Measurements from ENCODE around the gene LGR6.

LGR6 gene

GRCh38 chr1:202283379-202283844, 89.8 kb downstream of the LGR6 start (continued):
- TF ChIP-seq, protein P1, sequence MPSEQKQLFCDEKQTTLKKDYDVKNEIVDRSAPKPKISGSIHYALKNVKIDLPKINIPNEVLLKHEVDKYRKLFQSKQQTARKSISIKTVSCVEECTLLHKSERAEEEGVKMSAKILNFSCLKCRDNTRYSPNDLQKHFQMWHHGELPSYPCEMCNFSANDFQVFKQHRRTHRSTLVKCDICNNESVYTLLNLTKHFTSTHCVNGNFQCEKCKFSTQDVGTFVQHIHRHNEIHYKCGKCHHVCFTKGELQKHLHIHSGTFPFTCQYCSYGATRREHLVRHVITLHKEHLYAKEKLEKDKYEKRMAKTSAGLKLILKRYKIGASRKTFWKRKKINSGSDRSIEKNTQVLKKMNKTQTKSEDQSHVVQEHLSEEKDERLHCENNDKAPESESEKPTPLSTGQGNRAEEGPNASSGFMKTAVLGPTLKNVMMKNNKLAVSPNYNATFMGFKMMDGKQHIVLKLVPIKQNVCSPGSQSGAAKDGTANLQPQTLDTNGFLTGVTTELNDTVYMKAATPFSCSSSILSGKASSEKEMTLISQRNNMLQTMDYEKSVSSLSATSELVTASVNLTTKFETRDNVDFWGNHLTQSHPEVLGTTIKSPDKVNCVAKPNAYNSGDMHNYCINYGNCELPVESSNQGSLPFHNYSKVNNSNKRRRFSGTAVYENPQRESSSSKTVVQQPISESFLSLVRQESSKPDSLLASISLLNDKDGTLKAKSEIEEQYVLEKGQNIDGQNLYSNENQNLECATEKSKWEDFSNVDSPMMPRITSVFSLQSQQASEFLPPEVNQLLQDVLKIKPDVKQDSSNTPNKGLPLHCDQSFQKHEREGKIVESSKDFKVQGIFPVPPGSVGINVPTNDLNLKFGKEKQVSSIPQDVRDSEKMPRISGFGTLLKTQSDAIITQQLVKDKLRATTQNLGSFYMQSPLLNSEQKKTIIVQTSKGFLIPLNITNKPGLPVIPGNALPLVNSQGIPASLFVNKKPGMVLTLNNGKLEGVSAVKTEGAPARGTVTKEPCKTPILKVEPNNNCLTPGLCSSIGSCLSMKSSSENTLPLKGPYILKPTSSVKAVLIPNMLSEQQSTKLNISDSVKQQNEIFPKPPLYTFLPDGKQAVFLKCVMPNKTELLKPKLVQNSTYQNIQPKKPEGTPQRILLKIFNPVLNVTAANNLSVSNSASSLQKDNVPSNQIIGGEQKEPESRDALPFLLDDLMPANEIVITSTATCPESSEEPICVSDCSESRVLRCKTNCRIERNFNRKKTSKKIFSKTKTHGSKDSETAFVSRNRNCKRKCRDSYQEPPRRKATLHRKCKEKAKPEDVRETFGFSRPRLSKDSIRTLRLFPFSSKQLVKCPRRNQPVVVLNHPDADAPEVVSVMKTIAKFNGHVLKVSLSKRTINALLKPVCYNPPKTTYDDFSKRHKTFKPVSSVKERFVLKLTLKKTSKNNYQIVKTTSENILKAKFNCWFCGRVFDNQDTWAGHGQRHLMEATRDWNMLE (tag by site-specific recombination; conservative IDR thresholded peaks at IDR 0.05; ENCODE audit: low read depth) = no peak; the same call in 1 of the 2 replicates
- TF ChIP-seq ZNF670 (tag by site-specific recombination; IDR thresholded peaks at IDR 0.05; ENCODE audit: low read depth) (no peak), ZNF248 (tag by site-specific recombination; IDR thresholded peaks at IDR 0.05) (no peak), REST (tag by site-specific recombination; IDR thresholded peaks at IDR 0.05) (no peak), ZNF280C (tag by site-specific recombination; IDR thresholded peaks at IDR 0.05) (no peak), FEZF1 (tag by site-specific recombination; IDR thresholded peaks at IDR 0.05) (peak; percentile 95), IKZF3 (tag by site-specific recombination; IDR thresholded peaks at IDR 0.05) (peak; percentile 86), GLI4 (tag by site-specific recombination; IDR thresholded peaks at IDR 0.05) (no peak), ZNF639 (tag by site-specific recombination; IDR thresholded peaks at IDR 0.05) (peak; percentile 36; the same call in 1 of the 2 replicates), ZNF426 (tag by site-specific recombination; IDR thresholded peaks at IDR 0.05) (no peak), ZNF610 (tag by site-specific recombination; IDR thresholded peaks at IDR 0.05; ENCODE audit: borderline replicate concordance) (0 out of 2 replicates have a peak, but pooled peaks have one; percentile 69), ZNF366 (tag by site-specific recombination; conservative IDR thresholded peaks at IDR 0.05) (peak; percentile 95), ZNF621 (tag by site-specific recombination; IDR thresholded peaks at IDR 0.05) (no peak), ZNF391 (tag by site-specific recombination; IDR thresholded peaks at IDR 0.05; ENCODE audit: borderline replicate concordance, low read depth) (no peak), SALL2 (tag by site-specific recombination; IDR thresholded peaks at IDR 0.05; ENCODE audit: borderline replicate concordance) (no peak), ZIC2 (tag by site-specific recombination; IDR thresholded peaks at IDR 0.05) (peak; percentile 95), ZNF211 (tag by site-specific recombination; IDR thresholded peaks at IDR 0.05; ENCODE audit: low read depth) (no peak), ZSCAN23 (tag by site-specific recombination; IDR thresholded peaks at IDR 0.05) (no peak), ZNF19 (tag by site-specific recombination; IDR thresholded peaks at IDR 0.05; ENCODE audit: low read depth) (no peak)
- TF ChIP-seq, protein P2, sequence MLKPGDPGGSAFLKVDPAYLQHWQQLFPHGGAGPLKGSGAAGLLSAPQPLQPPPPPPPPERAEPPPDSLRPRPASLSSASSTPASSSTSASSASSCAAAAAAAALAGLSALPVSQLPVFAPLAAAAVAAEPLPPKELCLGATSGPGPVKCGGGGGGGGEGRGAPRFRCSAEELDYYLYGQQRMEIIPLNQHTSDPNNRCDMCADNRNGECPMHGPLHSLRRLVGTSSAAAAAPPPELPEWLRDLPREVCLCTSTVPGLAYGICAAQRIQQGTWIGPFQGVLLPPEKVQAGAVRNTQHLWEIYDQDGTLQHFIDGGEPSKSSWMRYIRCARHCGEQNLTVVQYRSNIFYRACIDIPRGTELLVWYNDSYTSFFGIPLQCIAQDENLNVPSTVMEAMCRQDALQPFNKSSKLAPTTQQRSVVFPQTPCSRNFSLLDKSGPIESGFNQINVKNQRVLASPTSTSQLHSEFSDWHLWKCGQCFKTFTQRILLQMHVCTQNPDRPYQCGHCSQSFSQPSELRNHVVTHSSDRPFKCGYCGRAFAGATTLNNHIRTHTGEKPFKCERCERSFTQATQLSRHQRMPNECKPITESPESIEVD (tag by site-specific recombination; IDR thresholded peaks at IDR 0.05) = peak; percentile 81
- TF ChIP-seq, protein P3, sequence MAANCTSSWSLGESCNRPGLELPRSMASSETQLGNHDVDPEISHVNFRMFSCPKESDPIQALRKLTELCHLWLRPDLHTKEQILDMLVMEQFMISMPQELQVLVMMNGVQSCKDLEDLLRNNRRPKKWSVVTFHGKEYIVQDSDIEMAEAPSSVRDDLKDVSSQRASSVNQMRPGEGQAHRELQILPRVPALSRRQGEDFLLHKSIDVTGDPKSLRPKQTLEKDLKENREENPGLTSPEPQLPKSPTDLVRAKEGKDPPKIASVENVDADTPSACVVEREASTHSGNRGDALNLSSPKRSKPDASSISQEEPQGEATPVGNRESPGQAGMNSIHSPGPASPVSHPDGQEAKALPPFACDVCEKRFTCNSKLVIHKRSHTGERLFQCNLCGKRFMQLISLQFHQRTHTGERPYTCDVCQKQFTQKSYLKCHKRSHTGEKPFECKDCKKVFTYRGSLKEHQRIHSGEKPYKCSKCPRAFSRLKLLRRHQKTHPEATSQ (tag by site-specific recombination; IDR thresholded peaks at IDR 0.05) = no peak
- TF ChIP-seq, protein P4, sequence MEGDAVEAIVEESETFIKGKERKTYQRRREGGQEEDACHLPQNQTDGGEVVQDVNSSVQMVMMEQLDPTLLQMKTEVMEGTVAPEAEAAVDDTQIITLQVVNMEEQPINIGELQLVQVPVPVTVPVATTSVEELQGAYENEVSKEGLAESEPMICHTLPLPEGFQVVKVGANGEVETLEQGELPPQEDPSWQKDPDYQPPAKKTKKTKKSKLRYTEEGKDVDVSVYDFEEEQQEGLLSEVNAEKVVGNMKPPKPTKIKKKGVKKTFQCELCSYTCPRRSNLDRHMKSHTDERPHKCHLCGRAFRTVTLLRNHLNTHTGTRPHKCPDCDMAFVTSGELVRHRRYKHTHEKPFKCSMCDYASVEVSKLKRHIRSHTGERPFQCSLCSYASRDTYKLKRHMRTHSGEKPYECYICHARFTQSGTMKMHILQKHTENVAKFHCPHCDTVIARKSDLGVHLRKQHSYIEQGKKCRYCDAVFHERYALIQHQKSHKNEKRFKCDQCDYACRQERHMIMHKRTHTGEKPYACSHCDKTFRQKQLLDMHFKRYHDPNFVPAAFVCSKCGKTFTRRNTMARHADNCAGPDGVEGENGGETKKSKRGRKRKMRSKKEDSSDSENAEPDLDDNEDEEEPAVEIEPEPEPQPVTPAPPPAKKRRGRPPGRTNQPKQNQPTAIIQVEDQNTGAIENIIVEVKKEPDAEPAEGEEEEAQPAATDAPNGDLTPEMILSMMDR (tag by site-specific recombination; IDR thresholded peaks at IDR 0.05) = no peak
